Esophagus muscularis mucosa (tissue), 4 donors: Measurements from ENCODE around the gene CORO2B. TPM values are rescaled to one million over a fixed set of nuclear protein-coding genes. Genes with fewer than 3 reads are reported as not detected.

Source experiments
- DNase-seq: peaks from one replicate; pipeline ENCODE4 v3.0.0-alpha.2; 2017; ENCODE audit errors: extremely low spot score
- H3K27ac ChIP-seq, 4 donors: fragments of 200-600 bp; sonication (generic); replicated peaks in 1 of 4; 1 replicate in 3 of 4; 2 replicates in 1 of 4; pipeline ENCODE4 v1.5.1; 2016 to 2019; ENCODE audit warnings: mild to moderate bottlenecking in 1 of 4
- H3K27me3 ChIP-seq, 4 donors: fragments of 200-600 bp; sonication (generic); one replicate each; pipeline versions ENCODE4 v1.5.1 to v1.6.0; 2016 to 2019
- H3K36me3 ChIP-seq, 4 donors: fragments of 200-600 bp; sonication (generic); one replicate each; pipeline ENCODE4 v1.5.1; 2016 to 2019
- H3K4me1 ChIP-seq, 4 donors: fragments of 200-600 bp; sonication (generic); one replicate each; pipeline ENCODE4 v1.5.1; 2016 to 2019
- H3K4me3 ChIP-seq, 4 donors: fragments of 200-600 bp; sonication (generic); 1 replicate in 2 of 4; 2 replicates in 2 of 4; pipeline ENCODE4 v1.5.1; 2016 to 2019; ENCODE audit warnings: mild to moderate bottlenecking in 4 of 4, moderate library complexity in 1 of 4
- H3K9me3 ChIP-seq, 4 donors: fragments of 200-600 bp; sonication (generic); 1 replicate in 3 of 4; 2 replicates in 1 of 4; pipeline ENCODE4 v1.5.1; 2016 to 2019
- EP300 ChIP-seq: sonication (generic); formaldehyde crosslinking; IDR thresholded peaks from one replicate; pipeline ENCODE4 v1.6.1; 2017; ENCODE audit warnings: antibody characterized with exemption
- POLR2A ChIP-seq: fragments of 450-650 bp; IDR thresholded peaks from one replicate; pipeline ENCODE4 v1.6.1; 2017; ENCODE audit warnings: antibody characterized with exemption, moderate library complexity, mild to moderate bottlenecking, low read depth
- POLR2AphosphoS5 ChIP-seq, 2 donors: sonication (generic); formaldehyde crosslinking; IDR thresholded peaks; one replicate each; pipeline ENCODE4 v1.6.1; 2017; ENCODE audit warnings: antibody characterized with exemption in 2 of 2
- WGBS: methylation state at CpG from one replicate; pipeline ENCODE4 v1.1.5; 2018; 5-methylcytosine and 5-hydroxymethylcytosine counted together
- intact Hi-C: fragments of 100-400 bp; cut with DNase I; formaldehyde crosslinking; loops from one replicate; pipeline ENCODE4 v1.15.1; 2023
- total RNA-seq, 4 donors: library from RNA; depleted of rRNA; stranded (reverse); fragments of >200 nt; gene quantifications; one replicate each; pipeline versions ENCODE4 v1.1.0 to v1.2.1, GENCODE V29; 2016
- TF ChIP-seq, protein P1 (sequence below), 3 experiments: fragments of 200-600 bp in 2 of 3; fragments of 450-650 bp in 1 of 3; sonication (generic) in 2 of 3; IDR thresholded peaks; one replicate each; pipeline ENCODE4 v1.5.1; 2017 to 2019; ENCODE audit warnings: antibody characterized with exemption in 3 of 3, mild to moderate bottlenecking in 2 of 3, moderate library complexity in 1 of 3

The CORO2B gene
- total RNA-seq, 4 donors from 2014 or later: 5.8 to 12.2 (median 7.5) TPM

DNA sequence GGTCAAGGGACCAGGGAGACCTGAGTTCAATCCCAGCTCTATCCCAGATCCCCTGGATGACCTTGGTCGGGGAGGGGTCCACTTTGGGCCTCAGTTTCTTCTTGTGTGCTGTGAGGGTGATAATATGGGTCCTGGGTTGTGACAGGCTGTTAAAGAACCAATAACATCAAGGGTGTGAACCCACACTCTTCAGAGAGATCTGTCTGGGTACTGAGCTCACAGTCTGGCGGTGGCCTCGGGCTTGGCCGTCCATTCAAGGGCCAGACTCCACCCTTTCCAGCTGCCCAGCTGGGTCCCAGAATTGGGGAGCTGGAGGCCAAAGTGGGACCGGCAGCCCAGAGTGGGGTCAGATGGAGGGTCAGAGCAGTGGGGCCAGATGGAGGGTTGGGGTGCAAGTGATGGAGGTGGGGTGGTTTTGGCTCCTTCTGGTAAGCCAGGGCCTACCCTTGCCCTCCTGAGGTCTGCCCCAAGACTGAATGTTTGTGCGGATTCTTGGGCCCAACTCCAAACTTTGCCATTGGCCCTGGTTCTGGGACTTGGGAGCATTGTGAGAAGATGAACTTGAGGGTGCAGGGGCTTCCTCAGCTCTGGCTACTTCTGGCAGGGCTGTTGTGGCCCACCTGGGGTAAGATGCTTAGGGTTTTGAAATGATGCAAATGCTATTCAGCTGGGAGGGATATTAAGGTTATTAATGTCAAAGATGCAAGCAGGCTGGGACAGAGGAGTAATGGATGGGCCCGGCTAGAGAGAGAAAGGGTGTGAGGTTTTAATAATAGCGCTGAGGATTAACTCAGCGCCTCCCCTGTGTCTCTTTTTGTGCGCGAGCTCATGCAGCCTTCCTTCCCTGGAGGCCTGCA, 1.5 kb downstream of the CORO2B start:
- Histone ChIP-seq H3K4me3 (peak overlapping the region; percentile 66 to 83 (median 70)), H3K27me3 (peaks cover 0 to 48% (median 21%) of the 10 kb centered on the region in 4 donors), H3K27ac (peak overlapping the region; percentile 67 to 84 (median 77)), H3K9me3 (no peaks in the 10 kb centered on the region), H3K4me1 (peaks cover 31 to 47% (median 44%) of the 10 kb centered on the region in 4 donors), H3K36me3 (no peaks in the 10 kb centered on the region)
- intact Hi-C loops: loop anchor here (10.0 kb wide), 1 partner anchor 55 kb away; no protein-coding TSS in a partner anchor
- 78% methylated on average over 10 of the region's 11 CpGs for WGBS
- TF ChIP-seq, protein P1, sequence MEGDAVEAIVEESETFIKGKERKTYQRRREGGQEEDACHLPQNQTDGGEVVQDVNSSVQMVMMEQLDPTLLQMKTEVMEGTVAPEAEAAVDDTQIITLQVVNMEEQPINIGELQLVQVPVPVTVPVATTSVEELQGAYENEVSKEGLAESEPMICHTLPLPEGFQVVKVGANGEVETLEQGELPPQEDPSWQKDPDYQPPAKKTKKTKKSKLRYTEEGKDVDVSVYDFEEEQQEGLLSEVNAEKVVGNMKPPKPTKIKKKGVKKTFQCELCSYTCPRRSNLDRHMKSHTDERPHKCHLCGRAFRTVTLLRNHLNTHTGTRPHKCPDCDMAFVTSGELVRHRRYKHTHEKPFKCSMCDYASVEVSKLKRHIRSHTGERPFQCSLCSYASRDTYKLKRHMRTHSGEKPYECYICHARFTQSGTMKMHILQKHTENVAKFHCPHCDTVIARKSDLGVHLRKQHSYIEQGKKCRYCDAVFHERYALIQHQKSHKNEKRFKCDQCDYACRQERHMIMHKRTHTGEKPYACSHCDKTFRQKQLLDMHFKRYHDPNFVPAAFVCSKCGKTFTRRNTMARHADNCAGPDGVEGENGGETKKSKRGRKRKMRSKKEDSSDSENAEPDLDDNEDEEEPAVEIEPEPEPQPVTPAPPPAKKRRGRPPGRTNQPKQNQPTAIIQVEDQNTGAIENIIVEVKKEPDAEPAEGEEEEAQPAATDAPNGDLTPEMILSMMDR (IDR thresholded peaks at IDR 0.05): no peak
- no peak for TF ChIP-seq POLR2AphosphoS5 (IDR thresholded peaks at IDR 0.05)
- no peak for TF ChIP-seq POLR2A
- no peak for TF ChIP-seq EP300
- DNase-seq: no peak

DNA sequence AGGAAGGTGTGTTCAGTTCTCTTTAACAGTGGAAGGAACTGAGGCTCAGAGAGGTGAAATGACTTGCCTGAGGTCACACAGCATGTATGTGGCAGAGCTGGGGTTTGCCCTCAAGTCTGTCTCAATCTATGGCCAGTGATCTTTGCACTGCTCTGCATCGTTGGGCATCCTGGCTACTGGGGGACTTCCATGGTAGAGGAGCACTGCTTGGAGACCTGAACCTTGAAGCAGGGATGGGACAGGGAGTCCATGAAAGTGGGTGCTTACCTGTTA, 2.0 kb downstream of the CORO2B start:
- peaks cover 0 to 43% (median 21%) of the 10 kb centered on the region in 4 donors for H3K27me3 ChIP-seq
- peak overlapping the region in 2 of 4 donors; percentile 67 to 84 for H3K27ac ChIP-seq
- TF ChIP-seq EP300 (no peak), POLR2A (no peak), POLR2AphosphoS5 (IDR thresholded peaks at IDR 0.05) (no peak)
- TF ChIP-seq, protein P1 (IDR thresholded peaks at IDR 0.05): no peak
- peaks cover 36 to 53% (median 45%) of the 10 kb centered on the region in 4 donors for H3K4me1 ChIP-seq
- no peaks in the 10 kb centered on the region for H3K9me3 ChIP-seq
- intact Hi-C loops: loop anchor here (10.0 kb wide), 1 partner anchor 54 kb away; no protein-coding TSS in a partner anchor
- H3K4me3 ChIP-seq: no peak overlapping the region
- H3K36me3 ChIP-seq: no peaks in the 10 kb centered on the region
- WGBS: 86% methylated on average over 1 of the region's 1 CpG
- DNase-seq: no peak

DNA sequence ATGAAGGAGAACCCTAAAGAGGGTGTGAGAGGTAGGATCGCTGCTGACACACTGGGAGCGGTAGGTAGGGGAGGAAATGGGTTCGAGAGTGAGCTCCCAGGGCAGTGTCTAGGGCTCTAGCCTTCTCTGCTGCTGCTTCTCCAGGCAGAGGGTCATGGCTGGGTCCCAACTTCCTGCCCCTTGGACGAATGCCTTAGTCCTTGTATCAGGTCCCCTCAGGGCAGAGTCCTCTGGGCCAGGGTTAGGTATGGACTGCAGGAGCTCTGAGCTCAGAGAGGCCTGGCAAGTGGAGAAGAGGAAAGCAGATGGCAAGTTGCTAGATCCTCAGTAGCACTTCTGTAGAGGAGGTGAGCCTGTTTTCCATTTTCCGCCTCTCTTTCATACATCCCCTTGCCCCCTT, 2.9 kb downstream of the CORO2B start:
- intact Hi-C loops: loop anchor here (10.0 kb wide), 1 partner anchor 53 kb away; no protein-coding TSS in a partner anchor
- peaks cover 36 to 59% (median 47%) of the 10 kb centered on the region in 4 donors for H3K4me1 ChIP-seq
- peaks cover 0 to 35% (median 19%) of the 10 kb centered on the region in 4 donors for H3K27me3 ChIP-seq

DNA sequence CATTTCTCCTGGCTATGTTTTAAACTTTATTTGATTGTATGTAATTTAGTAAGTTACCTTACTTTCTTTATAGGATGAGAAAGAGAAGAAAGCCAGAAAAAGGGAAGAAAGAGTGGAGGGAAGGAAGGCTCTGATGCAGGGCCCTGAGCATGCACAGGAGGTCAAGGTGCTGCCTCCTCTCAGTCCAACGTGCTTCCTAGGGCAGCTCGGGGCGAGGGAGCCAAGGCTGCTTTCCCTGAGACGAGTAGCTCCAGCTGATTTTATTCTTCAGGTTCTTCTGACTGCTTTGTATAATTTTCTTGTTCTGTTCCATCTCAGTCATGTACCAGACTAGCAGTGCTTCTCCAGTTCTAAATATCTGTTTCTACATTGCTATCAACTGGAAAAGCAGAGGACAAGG, 3.4 kb downstream of the CORO2B start:
- TF ChIP-seq, protein P1 (IDR thresholded peaks at IDR 0.05): no peak
- intact Hi-C loops: loop anchor here (10.0 kb wide), 1 partner anchor 53 kb away; no protein-coding TSS in a partner anchor
- H3K4me1 ChIP-seq: peaks cover 38 to 62% (median 46%) of the 10 kb centered on the region in 4 donors
- H3K4me3 ChIP-seq: no peak overlapping the region
- H3K9me3 ChIP-seq: no peaks in the 10 kb centered on the region
- 67% methylated on average over 4 of the region's 4 CpGs for WGBS
- peaks cover 0 to 30% (median 16%) of the 10 kb centered on the region in 4 donors for H3K27me3 ChIP-seq
- no peak for DNase-seq
- H3K36me3 ChIP-seq: no peaks in the 10 kb centered on the region
- peak overlapping the region in 2 of 4 donors; percentile 6 to 84 for H3K27ac ChIP-seq

More for the DNA sequence above, 2.9 kb downstream of the CORO2B start:
- Histone ChIP-seq H3K27ac (peak overlapping the region in 2 of 4 donors; percentile 6 to 84), H3K4me3 (no peak overlapping the region), H3K36me3 (no peaks in the 10 kb centered on the region), H3K9me3 (no peaks in the 10 kb centered on the region)
- WGBS: 81% methylated on average over 5 of the region's 5 CpGs
- TF ChIP-seq POLR2AphosphoS5 (IDR thresholded peaks at IDR 0.05) (no peak), EP300 (no peak), POLR2A (no peak)
- TF ChIP-seq, protein P1 (IDR thresholded peaks at IDR 0.05): no peak
- DNase-seq: no peak
